Mesenteric fat pad (tissue), 1 donor: ENCODE data around the gene CCDC192. TPM values are rescaled to one million over a fixed set of nuclear protein-coding genes. Genes with fewer than 3 reads are reported as not detected.
"Not testable (repeated sequence)": the region's sequence is repeated elsewhere in the genome, so short reads cannot be mapped to it uniquely, and the experiment has no call there.

Source experiments
- DNase-seq: peaks from one replicate; pipeline ENCODE4 v3.0.0-alpha.2; 2020; ENCODE audit warnings: low spot score
- total RNA-seq: library from RNA; stranded (reverse); fragmentation: NEBNext Ultra II Directional; extraction: Animal tissue kit (Norgen Biotek cat#: 25700); gene quantifications from one replicate; pipeline ENCODE4 v1.2.1, GENCODE V29; 2021
- donor health status: DM: yes; HTN: yes; CAD: no.

The CCDC192 gene
- total RNA-seq, 1 donor from 2014 or later: 0.51 TPM

DNA sequence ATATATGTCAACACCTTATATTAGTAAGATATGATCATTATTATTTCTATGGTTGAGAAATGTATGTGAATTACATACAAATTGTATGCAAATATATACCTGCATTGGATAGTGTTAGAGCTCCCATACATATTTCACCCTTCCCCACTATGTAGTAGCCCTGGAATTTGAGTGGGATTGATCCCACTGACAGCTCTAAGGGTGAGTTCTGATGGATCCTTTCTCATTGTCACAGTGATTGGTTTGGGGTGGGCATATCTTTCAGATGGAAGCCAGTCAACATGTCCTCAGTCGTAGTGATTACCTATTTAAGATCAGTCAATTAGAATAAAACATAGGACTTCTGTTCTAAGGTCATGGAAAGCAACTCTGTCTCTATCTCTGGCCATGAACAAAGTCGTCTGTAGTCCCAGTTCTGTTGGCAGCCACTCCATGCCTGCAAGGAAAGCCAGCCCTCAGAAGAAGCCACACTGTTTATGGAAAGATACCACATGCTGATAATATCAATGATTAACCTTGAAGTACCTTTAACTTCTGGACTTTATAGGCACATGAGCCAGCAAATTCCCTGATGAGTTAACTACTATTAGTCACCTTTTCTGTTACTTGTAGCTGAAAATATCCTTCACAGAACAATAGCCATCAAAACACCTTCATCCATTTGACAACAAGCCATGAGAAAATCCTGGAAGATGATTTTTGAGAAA lies 5.1 kb upstream of the CCDC192 start:
- DNase-seq: no peak

DNA sequence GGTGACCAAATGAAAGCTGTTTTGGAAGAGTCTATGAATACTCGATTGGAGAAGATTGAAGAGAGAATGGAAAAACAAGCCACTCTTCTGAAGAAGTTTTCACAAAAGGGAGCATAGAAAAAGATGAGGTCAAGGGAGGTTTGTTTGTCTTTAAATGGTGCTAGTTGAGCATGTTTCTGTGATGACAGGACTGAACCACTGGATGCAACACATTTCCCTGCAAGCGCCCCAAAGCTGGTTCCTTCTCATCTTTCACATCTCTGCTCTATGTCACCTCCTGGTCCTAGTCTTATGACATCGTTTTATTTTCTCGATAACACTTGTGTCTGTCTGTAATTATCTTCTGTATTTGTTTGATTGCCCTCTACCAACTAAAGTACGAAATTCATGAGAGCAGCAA lies 3.8 kb upstream of the CCDC192 start:
- no peak for DNase-seq

DNA sequence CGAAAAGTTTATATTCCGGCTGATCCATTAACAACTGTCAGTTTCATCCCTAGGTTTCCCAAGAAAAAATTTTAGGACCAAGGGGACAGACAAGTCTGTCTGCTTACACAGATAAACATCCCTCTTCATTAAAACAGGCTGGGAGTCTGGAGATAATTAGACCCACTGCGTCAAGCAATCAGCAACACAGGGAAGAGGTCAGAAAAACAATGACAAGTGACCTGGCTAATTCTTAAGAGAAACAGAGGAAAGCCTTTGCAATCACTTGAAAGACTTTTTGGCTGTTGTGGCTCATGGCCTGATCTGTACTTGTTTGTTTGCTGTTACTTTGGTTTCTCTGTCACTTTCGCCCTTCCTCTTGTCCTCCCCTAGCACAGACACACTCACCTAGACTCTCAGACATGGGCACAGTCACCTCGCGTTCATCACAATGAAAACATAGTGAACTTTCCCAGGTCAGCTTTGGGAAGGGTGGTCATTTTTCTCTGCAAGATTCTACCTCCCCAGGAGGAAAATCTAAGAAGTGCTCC lies 2.9 kb upstream of the CCDC192 start:
- no peak for DNase-seq

DNA sequence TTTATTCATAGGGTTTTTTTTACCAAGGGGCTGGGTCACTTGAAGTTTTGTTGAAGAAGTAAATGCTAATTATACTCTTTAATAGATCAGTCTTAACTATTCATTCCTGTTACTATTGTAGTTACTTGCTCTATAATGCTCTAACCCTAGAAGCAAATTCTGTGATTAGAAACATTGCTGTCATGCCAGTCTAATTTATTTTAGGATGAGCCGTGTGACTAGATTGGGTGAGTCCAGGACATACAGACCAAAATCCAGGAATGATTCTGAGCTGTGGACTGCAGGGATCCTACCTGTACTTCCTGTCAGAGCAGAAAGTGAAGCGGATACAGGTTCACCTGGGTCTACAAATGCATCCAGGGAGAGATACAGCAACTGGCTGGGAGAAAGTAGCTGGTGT lies 757 bp upstream of the CCDC192 start:
- no peak for DNase-seq

DNA sequence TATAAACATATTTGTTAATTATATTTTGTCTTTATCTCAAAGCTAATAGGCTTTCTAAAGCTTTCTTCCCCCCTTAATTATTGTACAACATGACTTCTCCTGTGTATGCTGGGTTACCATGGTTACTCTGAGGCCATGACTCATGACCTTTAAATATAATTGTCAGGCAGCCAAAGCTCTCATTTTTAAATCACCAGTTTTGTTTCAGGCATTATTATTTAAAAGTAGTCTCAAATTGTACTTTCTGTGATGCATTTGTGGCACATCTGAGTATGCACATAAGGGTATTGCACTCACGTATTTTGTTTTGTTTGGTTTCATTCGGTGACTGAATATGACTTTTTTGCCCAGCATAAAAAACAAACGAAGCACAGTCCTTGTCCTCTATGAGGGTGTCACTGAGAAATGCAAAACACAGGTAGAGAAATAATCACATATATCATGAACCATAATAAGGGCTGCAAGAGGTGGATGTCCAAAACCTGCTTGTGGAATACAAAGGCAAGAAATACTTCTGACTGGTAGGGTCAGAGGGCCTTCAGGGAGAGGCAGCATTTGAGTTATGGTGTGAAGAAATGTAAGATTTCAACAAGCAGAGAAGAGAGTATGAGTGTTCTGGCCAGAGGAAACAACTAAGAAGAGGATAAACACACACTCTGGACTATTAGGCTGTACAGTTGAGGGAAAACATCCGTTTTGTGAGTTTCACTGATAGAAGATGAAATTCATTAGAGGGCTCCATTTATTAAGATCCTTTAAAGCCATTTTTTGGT lies 2.1 kb downstream of the CCDC192 start:
- no peak for DNase-seq

DNA sequence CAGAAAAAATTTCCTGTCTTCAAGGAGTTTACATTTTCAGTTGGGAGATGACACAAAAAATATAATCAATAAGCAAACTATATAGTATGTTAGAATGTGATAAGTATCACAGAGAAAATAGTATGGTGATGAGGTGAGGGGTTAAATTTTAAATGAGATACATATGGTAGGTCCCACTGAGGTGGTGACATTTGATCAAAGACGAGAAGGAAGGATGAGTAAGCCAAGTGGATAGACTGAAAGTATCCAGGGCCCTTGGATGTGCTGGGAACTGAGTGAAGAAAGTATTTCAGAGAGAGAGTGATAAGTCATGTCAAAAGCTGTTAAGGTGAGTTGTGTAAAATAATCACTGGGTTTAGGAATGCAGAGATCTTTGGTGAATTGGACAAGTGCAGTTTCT lies 3.5 kb downstream of the CCDC192 start:
- DNase-seq: no peak

DNA sequence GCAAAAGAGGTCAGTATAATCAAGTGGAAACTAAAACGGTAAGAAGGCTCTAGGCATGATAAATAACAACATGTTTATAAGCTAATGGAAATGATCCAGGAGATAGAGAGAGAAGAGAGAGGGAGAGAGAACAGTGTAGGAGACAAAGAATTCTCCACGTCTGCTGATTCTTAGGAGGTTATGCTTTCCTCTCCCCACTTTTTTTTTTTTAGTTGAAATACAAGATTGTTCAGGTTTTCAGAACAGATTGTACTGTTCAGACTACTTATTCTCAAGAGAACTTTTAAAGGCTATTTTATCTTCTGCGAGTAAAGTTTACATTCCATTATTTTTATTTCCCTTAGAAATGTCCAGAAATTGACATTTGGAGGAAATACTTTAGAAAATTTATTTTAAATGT lies 4.0 kb downstream of the CCDC192 start:
- no peak for DNase-seq

DNA sequence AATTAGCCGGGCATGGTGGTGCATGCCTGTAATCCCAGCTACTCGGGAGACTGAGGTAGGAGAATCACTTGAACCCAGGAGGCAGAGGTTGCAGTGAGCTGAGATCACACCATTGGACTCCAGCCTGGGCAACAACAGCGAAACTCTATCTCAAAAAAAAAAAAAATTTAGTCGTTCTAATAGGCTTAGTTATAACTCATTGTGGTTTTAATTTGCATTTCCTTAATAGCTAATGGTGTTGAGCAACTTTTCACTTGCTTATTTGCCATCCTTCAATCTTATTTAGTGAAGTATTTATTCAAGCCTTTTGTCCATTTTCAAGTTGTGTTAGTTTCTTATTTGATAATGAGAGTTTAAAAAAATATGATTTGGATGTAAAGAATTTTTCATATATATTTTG lies 9.9 kb downstream of the CCDC192 start:
- not testable (repeated sequence) for DNase-seq

DNA sequence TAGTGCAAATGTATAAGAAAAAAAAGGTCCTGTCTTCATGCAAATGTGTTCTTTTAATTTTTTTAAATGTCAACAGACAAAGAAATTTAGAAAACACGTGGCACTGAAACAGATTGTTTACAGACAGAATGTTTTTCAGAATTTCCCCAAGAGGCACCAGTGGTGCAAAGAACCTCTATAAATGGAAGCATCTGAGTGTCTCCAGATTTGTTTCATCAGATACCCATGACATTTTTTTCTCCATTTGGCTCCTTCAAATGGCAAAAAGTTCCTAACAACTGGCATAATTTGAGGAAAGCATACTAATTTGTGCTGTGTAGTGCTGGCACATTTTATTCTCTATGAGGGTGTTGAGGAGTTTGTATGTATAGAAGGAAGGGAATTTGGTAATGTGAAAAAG lies 15.0 kb downstream of the CCDC192 start:
- no peak for DNase-seq

DNA sequence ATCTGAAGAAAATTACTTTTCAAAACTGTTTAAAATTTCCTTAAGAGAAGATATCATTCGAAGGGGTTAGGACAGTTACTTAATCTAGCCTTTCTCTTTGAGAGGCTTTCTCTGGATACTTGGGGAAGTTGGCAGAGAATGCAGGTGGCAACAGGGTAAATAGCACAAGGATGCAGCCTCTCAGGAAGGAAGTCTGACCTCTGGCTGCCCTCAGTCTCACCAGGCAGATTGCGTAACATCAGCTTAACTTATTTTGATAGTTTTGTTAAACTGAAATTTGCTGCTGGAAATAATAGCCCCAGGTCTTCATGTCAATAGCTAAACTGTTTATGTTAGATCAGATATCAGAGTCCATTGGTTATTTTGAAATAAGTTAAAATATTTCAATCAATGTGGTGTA lies 20.4 kb downstream of the CCDC192 start:
- DNase-seq: no peak

DNA sequence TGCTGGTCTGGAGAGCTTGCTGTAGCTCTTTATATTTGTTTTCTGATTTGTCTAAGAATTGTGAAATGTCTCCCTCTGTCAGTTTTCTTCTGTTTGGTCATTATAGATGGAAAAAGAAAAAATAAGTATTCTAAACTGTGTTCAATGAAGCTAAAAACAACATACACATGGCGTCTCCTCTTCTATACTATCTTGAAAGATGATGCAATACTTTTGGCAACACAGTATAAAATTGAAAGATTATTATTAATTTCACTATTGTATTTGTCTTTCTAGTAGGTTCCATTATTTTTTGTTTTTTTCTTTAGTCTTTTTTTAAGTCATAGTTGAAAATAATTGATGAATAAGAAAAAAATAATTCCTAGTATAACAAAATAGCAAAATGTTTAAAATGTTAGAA lies 22.5 kb downstream of the CCDC192 start:
- no peak for DNase-seq

DNA sequence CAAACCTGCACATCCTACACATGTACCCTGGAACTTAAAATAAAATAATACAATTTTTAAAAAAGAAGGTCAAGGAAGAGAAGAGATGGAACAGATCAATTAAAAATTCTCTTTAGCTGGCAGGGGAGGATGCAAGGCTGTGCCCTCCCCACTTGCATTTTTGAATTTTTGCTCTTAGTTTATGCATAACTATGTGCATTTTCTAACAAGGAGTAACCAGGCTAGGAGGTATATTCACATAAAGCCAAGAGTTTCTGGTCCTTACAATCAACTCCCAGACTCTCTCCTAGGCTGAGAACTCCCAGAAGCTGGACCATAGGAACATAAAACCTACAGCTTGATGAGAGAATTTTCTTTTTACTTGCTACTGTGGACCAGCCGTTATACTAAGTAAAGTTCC lies 29.8 kb downstream of the CCDC192 start:
- no peak for DNase-seq

DNA sequence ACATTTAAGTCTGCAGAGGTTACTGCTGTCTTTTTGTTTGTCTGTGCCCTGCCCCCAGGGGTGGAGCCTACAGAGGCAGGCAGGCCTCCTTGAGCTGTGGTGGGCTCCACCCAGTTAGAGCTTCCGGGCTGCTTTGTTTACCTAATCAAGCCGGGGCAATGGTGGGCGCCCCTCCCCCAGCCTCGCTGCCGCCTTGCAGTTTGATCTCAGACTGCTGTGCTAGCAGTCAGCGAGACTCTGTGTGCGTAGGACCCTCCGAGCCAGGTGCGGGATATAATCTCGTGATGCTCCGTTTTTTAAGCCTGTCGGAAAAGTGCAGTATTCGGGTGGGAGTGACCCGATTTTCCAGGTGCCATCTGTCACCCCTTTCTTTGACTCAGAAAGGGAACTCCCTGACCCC lies 36.2 kb downstream of the CCDC192 start:
- not testable (repeated sequence) for DNase-seq

DNA sequence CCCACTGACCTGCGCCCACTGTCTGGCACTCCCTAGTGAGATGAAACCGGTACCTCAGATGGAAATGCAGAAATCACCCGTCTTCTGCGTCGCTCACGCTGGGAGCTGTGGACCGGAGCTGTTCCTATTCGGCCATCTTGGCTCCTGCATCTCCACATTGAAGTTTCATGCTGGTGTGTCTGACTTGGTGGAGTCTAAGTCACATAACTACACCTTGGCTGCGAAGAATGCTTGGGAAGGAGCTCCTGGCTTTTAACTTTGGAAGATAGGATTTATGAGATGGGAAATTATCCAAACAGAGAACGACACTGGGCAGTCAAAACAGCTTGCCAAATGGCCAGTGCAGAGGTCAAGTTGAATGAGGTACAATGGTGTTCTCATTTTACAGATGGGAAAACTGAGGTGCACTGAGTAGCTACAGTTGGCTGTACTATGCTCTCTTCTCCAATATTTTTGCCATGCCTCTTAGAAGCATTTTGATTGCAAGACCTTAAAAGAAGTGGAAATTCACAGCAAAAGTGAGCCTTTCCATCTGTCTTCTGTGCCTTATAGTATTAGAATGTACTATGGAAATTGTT lies 36.7 kb downstream of the CCDC192 start:
- DNase-seq: no peak

DNA sequence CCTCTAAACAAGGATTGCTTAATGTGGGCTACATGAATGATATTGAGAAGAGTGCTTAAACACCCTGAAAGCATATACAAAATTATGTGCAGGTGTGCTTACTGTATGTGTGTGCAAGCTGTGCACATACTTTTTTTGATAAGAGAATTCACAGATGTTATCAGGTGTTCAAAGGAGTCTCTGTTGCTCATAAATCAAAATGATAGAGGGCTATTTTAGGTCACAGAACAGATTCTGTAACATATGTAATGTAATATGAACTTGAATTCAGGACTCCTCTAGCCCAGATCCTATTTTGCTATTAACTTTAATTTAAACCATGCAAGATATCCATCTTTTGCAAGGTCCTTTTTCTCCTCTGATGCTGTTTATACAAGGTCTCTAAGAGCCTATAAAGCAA lies 38.2 kb downstream of the CCDC192 start:
- DNase-seq: no peak

DNA sequence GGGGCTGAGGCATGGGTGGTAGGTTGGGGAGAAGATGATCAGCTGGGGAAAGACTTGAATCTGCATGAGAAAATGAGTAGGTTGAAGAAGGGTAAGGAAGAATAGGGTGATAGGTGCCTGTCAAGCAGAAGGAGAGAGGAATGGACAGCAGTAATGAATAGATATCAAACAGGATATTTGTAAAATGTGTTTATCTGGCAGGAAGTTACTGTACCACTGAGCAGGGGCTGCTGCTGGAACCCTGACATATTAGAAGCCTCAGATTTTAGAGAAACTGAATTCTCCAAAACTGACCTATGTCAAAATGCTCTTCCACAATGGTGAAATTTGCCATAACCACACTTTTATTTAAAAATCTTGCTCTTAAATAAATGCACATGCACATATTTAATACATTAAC lies 41.0 kb downstream of the CCDC192 start:
- no peak for DNase-seq

DNA sequence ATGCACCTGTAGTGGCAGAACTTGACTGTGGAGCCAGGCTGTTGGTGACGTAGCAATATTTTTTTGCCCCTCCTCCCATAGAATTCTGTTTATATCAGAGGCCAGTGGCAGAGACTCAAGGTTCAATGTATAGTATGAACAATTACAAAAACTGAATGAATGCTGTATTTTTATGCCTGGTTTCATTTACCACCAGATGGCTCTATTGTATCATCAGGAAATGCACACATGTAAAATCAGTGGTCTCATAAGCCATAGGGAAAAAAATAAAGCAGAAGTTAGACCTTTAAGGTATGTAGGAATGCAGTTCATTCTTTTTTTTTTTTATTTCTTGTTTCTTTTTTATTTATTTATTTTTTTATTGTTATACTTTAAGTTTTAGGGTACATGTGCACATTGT lies 43.6 kb downstream of the CCDC192 start:
- DNase-seq: no peak

DNA sequence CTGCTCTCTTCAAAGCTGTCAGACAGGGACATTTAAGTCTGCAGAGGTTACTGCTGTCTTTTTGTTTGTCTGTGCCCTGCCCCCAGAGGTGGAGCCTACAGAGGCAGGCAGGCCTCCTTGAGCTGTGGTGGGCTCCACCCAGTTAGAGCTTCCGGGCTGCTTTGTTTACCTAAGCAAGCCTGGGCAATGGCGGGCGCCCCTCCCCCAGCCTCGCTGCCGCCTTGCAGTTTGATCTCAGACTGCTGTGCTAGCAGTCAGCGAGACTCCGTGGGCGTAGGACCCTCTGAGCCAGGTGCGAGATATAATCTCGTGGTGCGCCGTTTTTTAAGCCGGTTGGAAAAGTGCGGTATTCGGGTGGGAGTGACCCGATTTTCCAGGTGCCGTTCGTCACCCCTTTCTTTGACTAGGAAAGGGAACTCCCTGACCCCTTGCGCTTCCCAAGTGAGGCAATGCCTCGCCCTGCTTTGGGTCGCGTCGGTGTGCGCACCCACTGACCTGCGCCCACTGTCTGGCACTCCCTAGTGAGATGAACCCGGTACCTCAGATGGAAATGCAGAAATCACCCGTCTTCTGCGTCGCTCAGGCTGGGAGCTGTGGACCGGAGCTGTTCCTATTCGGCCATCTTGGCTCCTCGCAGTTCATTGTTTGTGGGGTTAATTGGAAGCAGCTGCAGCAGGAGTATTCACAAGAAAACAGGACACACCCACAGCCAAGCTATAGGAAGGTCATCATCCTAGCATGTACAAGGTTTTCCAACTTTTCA lies 49.5 kb downstream of the CCDC192 start:
- not testable (repeated sequence) for DNase-seq

DNA sequence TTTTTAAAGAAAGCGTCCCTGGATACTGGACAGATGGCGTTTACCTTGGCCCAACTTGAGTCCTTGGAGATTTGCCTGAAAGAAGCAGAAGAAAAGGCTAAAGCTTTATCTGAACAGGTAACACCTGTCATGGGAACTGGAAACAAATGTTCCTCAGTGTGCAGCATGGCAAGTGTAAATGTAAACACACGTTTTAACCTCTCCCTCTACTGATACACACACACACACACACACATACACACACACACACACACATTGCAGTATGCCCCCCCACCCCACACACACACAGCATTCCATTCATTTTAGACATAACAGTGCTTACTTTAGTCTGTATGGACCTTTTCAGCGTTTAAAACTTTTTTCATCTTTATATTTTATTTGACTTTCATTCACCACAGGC lies 51.1 kb downstream of the CCDC192 start:
- DNase-seq: no peak

DNA sequence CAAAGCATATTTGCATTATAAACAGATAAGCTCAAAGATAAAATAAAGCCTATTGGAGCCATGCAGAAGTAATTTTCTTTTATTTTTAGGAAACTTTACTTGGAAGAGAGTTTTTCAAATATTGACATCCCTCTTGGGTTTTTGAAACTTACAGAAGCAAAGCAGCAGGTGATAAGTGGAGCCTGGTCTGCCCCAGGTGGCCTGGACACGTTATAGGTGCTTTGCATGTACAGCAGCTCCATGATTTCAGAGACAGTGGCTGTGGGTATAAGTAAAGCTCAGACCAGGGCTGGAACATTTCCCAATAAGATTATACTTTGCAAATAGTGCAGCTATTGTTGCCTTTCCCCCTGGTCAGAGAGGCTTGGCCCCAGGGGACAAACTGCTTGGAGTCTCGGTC lies 51.5 kb downstream of the CCDC192 start:
- no peak for DNase-seq

DNA sequence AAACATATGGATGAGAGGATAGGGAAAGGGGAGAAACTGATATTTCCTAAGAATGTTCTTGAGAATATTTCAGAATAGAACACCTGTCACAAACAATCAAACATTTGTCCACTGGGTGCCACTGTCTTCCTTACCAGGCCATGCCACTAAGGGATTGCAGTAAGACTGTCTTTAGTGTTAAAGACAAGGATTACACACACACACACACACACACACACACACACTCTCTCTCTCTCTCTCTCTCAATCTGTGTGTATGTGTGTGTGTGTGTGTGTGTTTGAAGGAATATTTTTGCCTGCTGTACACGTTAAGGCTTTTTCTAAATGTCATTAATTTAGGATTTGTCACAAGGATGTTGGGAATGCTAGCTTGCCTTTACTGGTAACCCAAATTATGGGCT lies 54.4 kb downstream of the CCDC192 start:
- no peak for DNase-seq
